HCT116 (cell line): Measurements from ENCODE around the gene ECT2. TPM values are rescaled to one million over a fixed set of nuclear protein-coding genes. Genes with fewer than 3 reads are reported as not detected.

ENCODE experiments used
- ATAC-seq: fragments of 200-7000 bp; cut with Tn5 transposase; 2 replicates; pipeline ENCODE4 v1.9.1; 2020; ENCODE audit warnings: mild to moderate bottlenecking, moderate library complexity
- BruUV-seq: library from RNA; stranded (reverse); fragments of 400-500 nt; replicated peaks from 2 replicates; lab custom pipeline; 2021; lab: Mats Ljungman, UMichigan
- CTCF ChIA-PET: fragments of 300-600 bp; sonication (Branson Sonifier 250); formaldehyde crosslinking; loops from one replicate; lab custom pipeline; 2021; ENCODE audit warnings: antibody characterized with exemption; lab: Charles Lee
- POLR2A ChIA-PET: fragments of 300-600, 350-600 bp; sonication (Branson Sonifier 250); formaldehyde crosslinking; loops from one replicate; lab custom pipeline; 2021; ENCODE audit warnings: antibody characterized with exemption; lab: Charles Lee
- RAD21 ChIA-PET, 2 experiments: fragments of 300-600 bp; sonication (Branson Sonifier 250); formaldehyde crosslinking; loops; one replicate each; lab custom pipeline; 2023; ENCODE audit warnings: low total read pairs in 2 of 2; ENCODE audit not compliant: uncharacterized antibody in 2 of 2, unreplicated experiment in 2 of 2, low non-redundant PET in 1 of 2; lab: Charles Lee
- DNase-seq: peaks from one replicate; pipeline ENCODE4 v3.0.0-alpha.2; 2010; ENCODE audit warnings: low read depth, low spot score
- H2AFZ ChIP-seq: fragments of 200-600 bp; shearing (Covaris generic), sonication (generic); 2 replicates; pipeline ENCODE4 v1.6.1; 2017; ENCODE audit warnings: low read depth, mixed run types, mixed read lengths, antibody characterized with exemption, low read length; ENCODE audit not compliant: poor library complexity, severe bottlenecking
- H3K27ac ChIP-seq: 2 replicates; pipeline ENCODE4 v1.5.1; 2012; ENCODE audit warnings: low read depth, low read length
- H3K27me3 ChIP-seq: fragments of 200-600 bp; sonication (generic); 2 replicates; pipeline ENCODE4 v1.6.1; 2016; ENCODE audit warnings: mixed run types, low read length, mixed read lengths; ENCODE audit not compliant: insufficient read depth
- H3K36me3 ChIP-seq, 2 experiments: fragments of 200-500 bp in 1 of 2; fragments of 200-600 bp in 1 of 2; sonication (Bioruptor generic) in 1 of 2; sonication (generic) in 1 of 2; 2 replicates each; pipeline versions ENCODE4 v1.5.1 to v1.6.1; 2014 to 2016; ENCODE audit warnings: low read length in 2 of 2, inconsistent platforms in 1 of 2, mixed read lengths in 1 of 2, mixed run types in 1 of 2; ENCODE audit not compliant: insufficient read depth in 2 of 2, control insufficient read depth in 1 of 2
- H3K4me1 ChIP-seq, 2 experiments: fragments of 200-600 bp in 1 of 2; sonication (generic) in 1 of 2; 2 replicates each; pipeline versions ENCODE4 v1.5.1 to v1.6.1; 2012 to 2017; ENCODE audit warnings: low read length in 2 of 2, inconsistent platforms in 1 of 2, mild to moderate bottlenecking in 1 of 2, mixed read lengths in 1 of 2, mixed run types in 1 of 2, moderate library complexity in 1 of 2; ENCODE audit not compliant: insufficient read depth in 2 of 2, control insufficient read depth in 1 of 2
- H3K4me2 ChIP-seq: fragments of 200-600 bp; sonication (generic); 2 replicates; pipeline ENCODE4 v1.6.1; 2017; ENCODE audit warnings: mixed run types, low read length, mixed read lengths
- H3K4me3 ChIP-seq, 2 experiments: fragments of 200-600 bp in 1 of 2; sonication (generic) in 1 of 2; replicated peaks in 1 of 2; 2 replicates each; pipeline ENCODE4 v1.5.1; 2011 to 2016; ENCODE audit warnings: low read length in 2 of 2, control low read depth in 1 of 2, low read depth in 1 of 2, mild to moderate bottlenecking in 1 of 2, mixed read lengths in 1 of 2, mixed run types in 1 of 2
- H3K79me2 ChIP-seq: fragments of 200-600 bp; sonication (generic); 2 replicates; pipeline ENCODE4 v1.6.1; 2017; ENCODE audit warnings: mild to moderate bottlenecking, mixed run types, low read length, moderate library complexity, mixed read lengths; ENCODE audit not compliant: insufficient read depth
- H3K9ac ChIP-seq: fragments of 200-600 bp; sonication (generic); 2 replicates; pipeline ENCODE4 v1.6.1; 2016; ENCODE audit warnings: low read length, mixed read lengths
- H3K9me2 ChIP-seq: fragments of 200-600 bp; sonication (generic), shearing (Covaris generic); 2 replicates; pipeline ENCODE4 v1.6.1; 2017; ENCODE audit warnings: mixed run types, mild to moderate bottlenecking, moderate library complexity; ENCODE audit not compliant: insufficient read depth
- H3K9me3 ChIP-seq, 2 experiments: fragments of 200-500 bp in 1 of 2; fragments of 200-600 bp in 1 of 2; sonication (Bioruptor generic) in 1 of 2; sonication (generic) in 1 of 2; 2 replicates each; pipeline ENCODE4 v1.6.1; 2014 to 2017; ENCODE audit warnings: low read length in 2 of 2, mixed read lengths in 2 of 2, inconsistent platforms in 1 of 2, low read depth in 1 of 2, mild to moderate bottlenecking in 1 of 2, mixed run types in 1 of 2, moderate library complexity in 1 of 2; ENCODE audit not compliant: control insufficient read depth in 1 of 2, insufficient read depth in 1 of 2
- H4K20me1 ChIP-seq: fragments of 200-600 bp; sonication (generic), shearing (Covaris generic); 2 replicates; pipeline ENCODE4 v1.6.1; 2017; ENCODE audit warnings: mixed run types, mild to moderate bottlenecking, moderate library complexity; ENCODE audit not compliant: insufficient read depth
- ATF3 ChIP-seq: IDR thresholded peaks from 2 replicates; pipeline ENCODE4 v1.6.1; 2012
- CEBPB ChIP-seq: IDR thresholded peaks from 2 replicates; pipeline ENCODE4 v1.6.1; 2012; ENCODE audit warnings: low read depth
- CTCF ChIP-seq, 3 experiments: fragments of 200-600 bp in 1 of 3; sonication (generic) in 1 of 3; IDR thresholded peaks in 2 of 3; conservative IDR thresholded peaks in 1 of 3; 2 replicates each; pipeline ENCODE4 v1.5.1; 2012 to 2017; ENCODE audit warnings: low read depth in 2 of 3, low read length in 2 of 3, antibody characterized with exemption in 1 of 3, borderline replicate concordance in 1 of 3, control low read depth in 1 of 3, mild to moderate bottlenecking in 1 of 3, mixed read lengths in 1 of 3, mixed run types in 1 of 3, moderate library complexity in 1 of 3; ENCODE audit not compliant: insufficient read depth in 1 of 3
- EGR1 ChIP-seq: IDR thresholded peaks from 2 replicates; pipeline ENCODE4 v1.6.1; 2012; ENCODE audit warnings: low read depth
- EZH2 ChIP-seq: fragments of 200-600 bp; sonication (generic); IDR thresholded peaks from 2 replicates; pipeline ENCODE4 v1.6.1; 2017; ENCODE audit warnings: antibody characterized with exemption, mixed run types
- EZH2phosphoT487 ChIP-seq: fragments of 200-600 bp; IDR thresholded peaks from 2 replicates; pipeline ENCODE4 v1.6.1; 2018; ENCODE audit warnings: antibody characterized with exemption, borderline replicate concordance
- FOSL1 ChIP-seq: IDR thresholded peaks from 2 replicates; pipeline ENCODE4 v1.6.1; 2012; ENCODE audit warnings: low read depth
- JUND ChIP-seq: IDR thresholded peaks from 2 replicates; pipeline ENCODE4 v1.6.1; 2012
- POLR2A ChIP-seq: IDR thresholded peaks from 2 replicates; pipeline ENCODE4 v1.7.0; 2011; ENCODE audit warnings: borderline replicate concordance; ENCODE audit not compliant: insufficient read depth, insufficient read length; ENCODE audit errors: extremely low read depth
- SIN3A ChIP-seq: IDR thresholded peaks from 2 replicates; pipeline ENCODE4 v1.6.1; 2012; ENCODE audit warnings: low read depth
- SP1 ChIP-seq: IDR thresholded peaks from 2 replicates; pipeline ENCODE4 v1.6.1; 2012; ENCODE audit warnings: low read depth
- ZNF274 ChIP-seq: fragments of 200-500 bp; sonication (Bioruptor generic); IDR thresholded peaks from 2 replicates; pipeline ENCODE4 v1.6.1; 2014; ENCODE audit warnings: mild to moderate bottlenecking, low read depth, low read length, inconsistent platforms
- intact Hi-C: fragments of 100-400 bp; cut with micrococcal nuclease; formaldehyde crosslinking; loops from 2 replicates; pipeline ENCODE4 v1.10.0; 2022
- total RNA-seq: library from RNA; stranded (reverse); gene quantifications from one replicate; pipeline ENCODE4 v1.2.1, GENCODE V29; 2021; ENCODE audit not compliant: unreplicated experiment

Gene ECT2
- total RNA-seq, 1 experiment from 2014 or later: 95.6 TPM

GRCh38 chr3:172847292-172847691, 96.8 kb downstream of the ECT2 start:
- no peak overlapping the region for H3K9ac ChIP-seq
- no peak overlapping the region for H2AFZ ChIP-seq
- no peaks in the 10 kb centered on the region for H3K27me3 ChIP-seq
- DNase-seq (no peak), ATAC-seq (no peak)
- no peaks in the 10 kb centered on the region for H3K79me2 ChIP-seq
- no peaks in the 10 kb centered on the region for H3K36me3 ChIP-seq
- H3K4me1 ChIP-seq: no peaks in the 10 kb centered on the region
- no TSS peak for BruUV-seq
- ChIA-PET POLR2A (no interaction called here), CTCF (no interaction called here), RAD21 (no interaction called here)
- no peaks in the 10 kb centered on the region for H3K9me3 ChIP-seq
- intact Hi-C loops: no loop called here
- no peaks in the 10 kb centered on the region for H3K9me2 ChIP-seq
- TF ChIP-seq ZNF274 (no peak), SIN3A (no peak), EZH2phosphoT487 (no peak), FOSL1 (no peak), CEBPB (no peak), POLR2A (no peak), JUND (no peak), SP1 (no peak), EGR1 (no peak), CTCF (IDR thresholded peaks at IDR 0.05 in 2 of 3, conservative IDR thresholded peaks at IDR 0.05 in 1 of 3; ENCODE audit: borderline replicate concordance in 1 of 3, insufficient read depth in 1 of 3, low read depth in 2 of 3, low read length in 2 of 3) (no peak), EZH2 (no peak), ATF3 (no peak)
- H3K4me2 ChIP-seq: no peak overlapping the region
- H3K27ac ChIP-seq: no peak overlapping the region
- no peaks in the 10 kb centered on the region for H4K20me1 ChIP-seq
- no peak overlapping the region for H3K4me3 ChIP-seq
